Measurements from ENCODE around the gene EVX2. TPM values are rescaled to one million over a fixed set of nuclear protein-coding genes. Genes with fewer than 3 reads are reported as not detected.

The EVX2 gene
- total RNA-seq, 4 donors from 2014 or later: 0.08 TPM; not detected in 3

DNA sequence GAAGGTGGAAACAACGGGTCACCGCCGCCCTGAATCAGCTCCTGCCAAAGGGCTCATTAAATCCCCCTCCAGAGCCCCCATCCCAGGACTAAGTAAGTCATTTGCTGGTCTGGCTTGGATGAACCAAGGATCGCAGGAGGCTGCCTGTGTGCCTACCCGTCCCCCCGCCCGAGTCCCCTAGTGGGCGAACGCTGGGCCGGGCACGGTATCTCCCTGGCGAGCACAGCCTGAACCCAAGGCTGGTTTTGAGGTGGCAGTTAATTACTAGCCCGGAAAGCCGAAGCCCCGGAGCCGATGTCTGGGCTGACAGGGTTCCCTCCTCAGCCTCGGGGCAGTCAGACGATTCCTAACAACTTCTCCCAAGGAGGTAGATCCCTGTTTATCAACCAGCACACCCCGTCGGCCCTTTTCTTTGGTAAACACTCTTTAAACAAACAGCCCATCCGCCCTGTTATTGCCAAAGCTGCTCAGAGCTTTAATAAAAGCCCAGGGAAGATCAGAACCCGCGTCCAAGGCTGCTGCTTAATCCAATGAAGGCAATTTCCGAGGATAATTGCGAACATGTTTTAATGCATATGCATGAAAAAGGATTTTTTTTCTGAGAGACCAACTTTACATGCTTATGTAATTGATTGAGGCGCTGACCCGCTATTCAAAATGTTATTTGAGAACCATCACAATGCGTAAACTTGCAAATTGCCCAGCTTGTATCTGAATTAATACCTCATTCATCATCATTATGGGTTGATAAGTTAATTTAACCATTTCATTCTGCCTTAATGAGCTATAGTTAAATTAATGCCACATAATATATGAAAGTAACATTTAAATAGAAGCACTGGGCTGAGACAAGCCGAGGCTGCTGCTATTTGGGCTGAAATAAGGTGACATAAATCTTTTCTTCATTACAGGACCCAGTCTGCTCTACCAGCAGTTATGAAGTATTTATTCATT, 10.5 kb downstream of the EVX2 start:
- H3K27ac ChIP-seq: no peak overlapping the region
- H3K9me3 ChIP-seq: peaks cover 0 to 14% (median 0%) of the 10 kb centered on the region in 3 donors
- WGBS, 2 donors (ENCODE audit: low coverage in 1 of 2): 5 to 6% methylated on average over 8 to 12 of the region's 29 CpGs
- TF ChIP-seq POLR2AphosphoS5 (IDR thresholded peaks at IDR 0.05) (no peak), EP300 (IDR thresholded peaks at IDR 0.05) (no peak), POLR2A (IDR thresholded peaks at IDR 0.05) (no peak)
- TF ChIP-seq, protein P1, sequence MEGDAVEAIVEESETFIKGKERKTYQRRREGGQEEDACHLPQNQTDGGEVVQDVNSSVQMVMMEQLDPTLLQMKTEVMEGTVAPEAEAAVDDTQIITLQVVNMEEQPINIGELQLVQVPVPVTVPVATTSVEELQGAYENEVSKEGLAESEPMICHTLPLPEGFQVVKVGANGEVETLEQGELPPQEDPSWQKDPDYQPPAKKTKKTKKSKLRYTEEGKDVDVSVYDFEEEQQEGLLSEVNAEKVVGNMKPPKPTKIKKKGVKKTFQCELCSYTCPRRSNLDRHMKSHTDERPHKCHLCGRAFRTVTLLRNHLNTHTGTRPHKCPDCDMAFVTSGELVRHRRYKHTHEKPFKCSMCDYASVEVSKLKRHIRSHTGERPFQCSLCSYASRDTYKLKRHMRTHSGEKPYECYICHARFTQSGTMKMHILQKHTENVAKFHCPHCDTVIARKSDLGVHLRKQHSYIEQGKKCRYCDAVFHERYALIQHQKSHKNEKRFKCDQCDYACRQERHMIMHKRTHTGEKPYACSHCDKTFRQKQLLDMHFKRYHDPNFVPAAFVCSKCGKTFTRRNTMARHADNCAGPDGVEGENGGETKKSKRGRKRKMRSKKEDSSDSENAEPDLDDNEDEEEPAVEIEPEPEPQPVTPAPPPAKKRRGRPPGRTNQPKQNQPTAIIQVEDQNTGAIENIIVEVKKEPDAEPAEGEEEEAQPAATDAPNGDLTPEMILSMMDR (IDR thresholded peaks at IDR 0.05): no peak
- H3K4me3 ChIP-seq: no peak overlapping the region
- ATAC-seq: no peak
- H3K36me3 ChIP-seq: no peaks in the 10 kb centered on the region
- H3K4me1 ChIP-seq: peaks cover 0 to 19% (median 3%) of the 10 kb centered on the region in 3 donors
- peaks cover 100% of the 10 kb centered on the region for H3K27me3 ChIP-seq

DNA sequence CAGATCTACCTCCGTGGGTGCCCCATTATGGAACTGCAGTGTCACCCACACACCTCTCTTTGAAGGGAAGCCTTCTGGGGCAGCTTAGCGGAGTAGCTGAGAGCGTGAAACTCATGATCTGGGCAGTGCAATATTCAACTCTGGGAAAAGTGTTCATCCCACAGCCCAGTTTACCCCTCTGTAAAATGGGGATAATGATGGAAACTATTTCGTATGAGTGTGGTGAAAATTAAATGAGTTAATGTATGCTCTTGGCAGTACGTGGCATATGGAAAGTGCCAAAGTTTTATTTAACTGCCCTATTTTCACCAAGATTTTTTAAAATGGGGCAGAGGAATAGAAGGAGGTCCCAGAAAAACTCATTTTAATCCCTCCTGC, 11.5 kb downstream of the EVX2 start:
- Histone ChIP-seq H3K27ac (no peak overlapping the region), H3K36me3 (no peaks in the 10 kb centered on the region), H3K4me3 (no peak overlapping the region), H3K9me3 (peaks cover 0 to 14% (median 0%) of the 10 kb centered on the region in 3 donors), H3K4me1 (peaks cover 0 to 29% (median 12%) of the 10 kb centered on the region in 3 donors), H3K27me3 (peaks cover 100% of the 10 kb centered on the region)
- TF ChIP-seq POLR2AphosphoS5 (IDR thresholded peaks at IDR 0.05) (no peak), EP300 (IDR thresholded peaks at IDR 0.05) (no peak), POLR2A (IDR thresholded peaks at IDR 0.05) (no peak)
- TF ChIP-seq, protein P1 (IDR thresholded peaks at IDR 0.05): no peak
- WGBS, 2 donors (ENCODE audit: low coverage in 1 of 2): 8 to 21% methylated on average over 2 of the region's 5 CpGs
- ATAC-seq: no peak

DNA sequence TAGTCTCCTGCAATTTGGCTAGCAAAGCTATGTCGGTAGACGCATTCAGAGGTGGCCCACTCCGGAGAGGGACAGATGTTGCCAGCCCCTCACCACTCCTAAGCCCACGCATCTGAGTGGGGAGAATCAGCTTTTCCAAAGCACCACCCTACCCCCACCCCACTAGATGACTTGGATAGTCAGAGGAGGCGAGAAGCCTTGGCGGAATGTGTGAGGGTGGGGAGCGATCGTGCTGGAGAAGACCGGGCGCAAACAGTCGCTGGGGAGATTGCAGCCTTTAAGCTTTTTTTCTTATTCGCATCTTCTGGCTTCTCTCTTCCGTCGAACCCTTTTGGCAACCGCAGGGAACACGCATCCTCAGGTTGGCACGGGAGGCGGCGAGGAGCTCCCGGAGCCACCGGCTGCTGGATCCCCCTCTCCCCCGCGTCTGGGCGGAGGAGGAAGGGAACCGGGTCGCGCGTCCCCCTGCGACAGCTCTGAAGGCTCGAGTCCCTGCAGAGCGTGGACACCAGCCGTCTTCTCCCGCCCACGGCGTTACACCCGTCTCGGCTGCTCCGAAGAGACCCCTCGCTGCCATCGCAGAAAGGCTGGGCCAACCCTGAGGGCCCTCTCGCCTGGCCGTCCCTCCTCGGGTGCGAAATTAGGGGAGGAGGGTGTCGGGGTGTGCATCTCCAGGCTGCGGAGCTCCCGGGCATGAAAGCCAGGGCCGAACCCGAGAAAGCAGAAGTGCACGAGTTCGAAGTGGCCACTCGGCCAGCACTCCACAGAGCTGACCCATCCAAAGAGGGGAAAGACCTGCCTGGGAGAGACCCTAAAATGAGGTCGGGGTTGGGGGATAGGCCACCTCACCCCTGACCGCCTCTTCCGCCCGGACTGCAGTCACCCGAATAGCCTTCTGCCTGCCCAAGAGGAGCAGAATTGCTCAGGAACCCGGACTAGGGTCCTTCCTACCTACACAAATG, 12.2 kb downstream of the EVX2 start:
- Histone ChIP-seq H3K36me3 (no peaks in the 10 kb centered on the region), H3K27ac (no peak overlapping the region), H3K4me1 (peaks cover 0 to 35% (median 14%) of the 10 kb centered on the region in 3 donors), H3K27me3 (peaks cover 100% of the 10 kb centered on the region), H3K4me3 (no peak overlapping the region), H3K9me3 (peaks cover 0 to 12% (median 0%) of the 10 kb centered on the region in 3 donors)
- TF ChIP-seq, protein P1 (IDR thresholded peaks at IDR 0.05): no peak
- no peak for TF ChIP-seq POLR2A (IDR thresholded peaks at IDR 0.05)
- TF ChIP-seq POLR2AphosphoS5 (IDR thresholded peaks at IDR 0.05): no peak
- no peak for TF ChIP-seq EP300 (IDR thresholded peaks at IDR 0.05)
- ATAC-seq: no peak
- WGBS, 2 donors (ENCODE audit: low coverage in 1 of 2): 8% methylated on average over 4 to 15 of the region's 58 CpGs

DNA sequence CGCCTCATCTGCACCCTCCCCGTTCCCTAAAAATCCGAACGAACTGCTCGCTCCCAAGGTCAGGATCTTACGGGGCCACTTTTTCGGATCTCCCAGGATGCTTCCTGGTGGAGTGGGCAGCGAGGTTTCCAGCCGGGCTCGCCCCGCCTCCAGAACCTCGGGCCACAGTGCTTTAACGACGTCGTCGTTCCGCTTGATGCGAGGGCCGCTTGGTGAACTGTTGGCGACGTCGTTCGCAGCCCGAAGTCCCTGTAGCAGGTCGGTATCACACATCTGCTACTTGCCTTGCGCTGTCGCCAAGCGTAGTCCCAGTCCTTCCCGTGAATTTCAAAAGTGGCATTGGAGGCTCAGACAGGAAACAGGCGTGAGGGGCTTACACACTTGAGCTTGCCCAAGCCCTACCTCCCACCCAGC, 15.3 kb downstream of the EVX2 start:
- Histone ChIP-seq H3K9me3 (no peaks in the 10 kb centered on the region), H3K36me3 (no peaks in the 10 kb centered on the region), H3K4me3 (no peak overlapping the region), H3K4me1 (peaks cover 0 to 35% (median 14%) of the 10 kb centered on the region in 3 donors), H3K27ac (no peak overlapping the region), H3K27me3 (peaks cover 94% of the 10 kb centered on the region)
- no peak for ATAC-seq
- 0% methylated on average over 8 of the region's 30 CpGs; no CpG with 5 or more reads in 1 of the 2 donors for WGBS, 2 donors (ENCODE audit: low coverage in 1 of 2)
- TF ChIP-seq EP300 (IDR thresholded peaks at IDR 0.05): no peak
